ENCODE results near the gene SLC35E3.

DNA sequence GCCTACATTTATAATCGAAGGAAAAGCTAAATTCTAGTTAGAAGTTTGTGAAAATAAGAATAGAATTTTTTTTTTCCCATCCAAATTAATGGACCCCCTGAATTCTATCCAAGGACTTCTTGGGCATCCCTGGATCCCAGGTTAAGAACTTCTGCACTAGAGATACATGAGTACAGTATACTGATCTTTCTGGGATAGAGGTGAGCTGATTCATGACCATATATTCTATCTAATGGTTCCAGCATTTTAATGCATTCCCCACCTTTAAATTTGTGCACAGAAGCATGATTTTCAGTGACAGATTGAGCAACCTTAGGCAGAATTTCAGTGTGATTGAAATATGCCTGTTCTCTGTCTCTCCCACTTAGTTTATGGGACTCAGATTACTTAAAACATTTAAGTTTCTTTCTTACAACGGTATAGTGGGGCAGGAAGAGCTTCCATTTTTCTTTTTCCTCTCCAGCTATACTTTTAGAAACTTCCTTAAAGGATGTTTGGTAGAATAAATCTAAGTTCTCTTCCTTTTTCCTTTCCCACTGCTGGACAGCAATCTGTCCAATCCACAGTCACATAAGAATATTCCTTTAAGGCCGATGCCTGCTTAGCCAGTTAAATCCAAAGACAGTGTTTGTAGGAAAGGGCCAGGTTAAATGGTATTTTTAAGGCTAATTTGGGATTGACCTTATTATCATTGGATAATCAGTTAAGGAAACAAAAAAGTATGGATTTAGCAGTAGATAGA, 68.7 kb downstream of the SLC35E3 start:
- TF ChIP-seq POLR2A (IDR thresholded peaks at IDR 0.05; ENCODE audit: low read depth, low read length) (peak; percentile 43; the same call in 1 of the 2 replicates), POLR2AphosphoS5 (IDR thresholded peaks at IDR 0.05; ENCODE audit: low read depth, low read length) (no peak), SPI1 (IDR thresholded peaks at IDR 0.05; ENCODE audit: low read depth, low read length) (no peak)

All from GM12891 (cell line).